ENCODE measurements around the gene ASIP.
"Not testable (repeated sequence)": the region's sequence is repeated elsewhere in the genome, so short reads cannot be mapped to it uniquely, and the experiment has no call there.

ASIP gene

GRCh38 chr20:34243377-34243776 is 2.2 kb downstream of the ASIP start:
- DNase-seq: no peak

DNA sequence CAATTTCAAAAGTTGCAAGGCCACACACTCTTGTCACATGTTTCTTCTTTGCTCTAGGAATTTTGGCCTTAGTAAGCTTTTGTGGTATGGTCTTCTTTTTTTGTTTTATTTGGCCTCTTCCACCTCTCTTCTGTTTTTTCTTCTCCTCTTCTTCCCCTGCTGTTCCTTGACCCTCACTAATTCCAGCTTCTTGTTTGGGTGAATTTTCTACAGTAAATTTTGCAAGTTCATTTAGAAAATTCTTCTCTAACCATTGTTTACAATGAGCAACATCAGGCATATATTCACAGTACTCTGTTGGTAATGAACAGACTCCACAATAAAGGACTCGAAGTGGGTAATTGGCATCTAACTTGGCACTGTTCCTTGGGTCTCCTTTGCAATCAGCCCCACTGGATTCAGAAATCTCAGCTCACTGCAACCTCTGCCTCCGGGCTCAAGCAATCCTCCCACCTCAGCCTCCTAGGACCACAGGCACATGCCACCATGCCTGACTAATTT is 5.0 kb downstream of the ASIP start:
- DNase-seq: no peak

DNA sequence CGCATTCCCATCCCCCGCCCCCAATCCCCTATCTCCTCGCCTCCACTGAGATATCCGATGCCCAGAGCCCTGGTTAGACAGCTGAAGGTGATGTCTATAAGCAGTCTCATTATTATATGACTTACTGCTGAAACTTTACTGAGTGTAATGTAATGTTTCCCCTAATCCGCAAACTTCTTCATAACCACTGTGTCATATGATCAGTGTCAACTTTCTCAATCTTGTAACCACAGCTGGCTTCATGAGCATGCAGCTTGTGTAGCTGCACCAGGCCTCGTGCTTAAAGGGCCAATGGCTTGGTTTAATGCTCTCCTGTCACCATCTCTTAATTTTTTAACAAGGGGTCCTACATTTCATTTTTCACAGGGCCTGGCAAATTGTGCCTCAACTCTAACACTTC is 8.1 kb downstream of the ASIP start:
- peak; percentile 90 for DNase-seq

DNA sequence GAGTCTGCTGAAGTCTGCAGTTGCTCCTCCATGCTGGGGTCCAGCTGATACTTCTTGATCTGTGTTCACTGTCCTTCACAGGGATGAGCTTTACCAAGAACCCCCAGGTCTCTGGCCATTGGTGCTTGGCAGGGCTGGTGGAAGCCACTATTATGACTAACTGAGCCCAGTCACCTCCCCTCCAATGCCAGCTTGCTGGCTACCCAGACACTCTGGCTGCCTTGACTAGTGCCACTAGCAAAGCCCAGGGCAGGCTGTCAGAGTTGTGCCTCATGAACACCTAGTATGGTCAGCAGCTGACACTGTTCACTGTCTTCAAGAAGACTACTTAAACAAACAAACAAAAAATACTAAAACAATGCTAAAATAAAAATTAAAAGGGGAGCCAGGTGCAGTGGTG is 8.8 kb downstream of the ASIP start:
- DNase-seq: no peak

DNA sequence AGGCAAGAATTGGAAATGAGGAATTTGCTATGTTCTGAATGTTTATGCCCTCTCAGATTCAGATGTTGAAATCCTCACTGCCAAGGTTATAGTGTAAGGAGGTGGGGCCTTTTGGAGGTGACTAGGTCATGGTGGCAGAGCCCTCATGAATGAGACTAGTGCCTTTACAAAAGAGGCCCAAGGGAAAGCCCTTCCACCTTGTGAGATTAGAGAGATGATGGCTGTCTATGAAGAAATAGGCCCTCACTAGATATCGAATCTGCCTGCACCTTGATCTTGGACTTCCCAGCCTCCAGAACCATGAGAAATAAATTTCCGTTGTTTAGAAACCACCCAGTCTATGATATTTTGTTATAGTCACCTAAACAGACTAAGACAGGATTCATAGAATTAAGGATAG is 10.4 kb downstream of the ASIP start:
- DNase-seq: no peak

DNA sequence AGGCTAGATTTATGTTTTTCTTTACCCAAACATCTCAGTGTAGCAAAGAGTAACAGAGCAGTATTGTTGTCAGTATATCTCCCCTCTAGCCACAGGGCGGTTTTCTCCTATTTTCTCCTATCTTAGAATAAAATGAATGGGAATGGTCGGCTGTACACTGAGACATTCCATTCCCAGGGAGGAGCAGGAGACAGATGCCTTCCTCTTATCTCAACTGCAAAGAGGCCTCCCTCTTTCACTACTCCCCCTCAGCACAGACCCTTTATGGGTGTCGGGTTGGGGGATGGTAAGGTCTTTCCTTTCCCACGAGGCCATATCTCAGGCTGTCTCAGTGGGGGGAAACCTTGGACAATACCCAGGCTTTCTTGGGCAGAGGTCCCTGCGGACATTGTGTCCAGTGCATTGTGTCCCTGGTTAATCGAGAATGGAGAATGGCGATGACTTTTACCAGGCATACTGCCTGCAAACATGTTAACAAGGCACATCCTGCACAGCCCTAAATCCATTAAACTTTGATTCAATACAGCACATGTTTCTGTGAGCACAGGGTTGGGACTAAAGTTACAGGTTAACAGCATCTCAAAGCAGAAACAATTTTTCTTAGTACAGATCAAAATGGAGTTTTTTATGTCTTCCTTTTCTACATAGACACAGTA is 11.3 kb downstream of the ASIP start:
- not testable (repeated sequence) for DNase-seq

GRCh38 chr20:34254979-34255378 is 13.8 kb downstream of the ASIP start:
- DNase-seq: no peak

DNA sequence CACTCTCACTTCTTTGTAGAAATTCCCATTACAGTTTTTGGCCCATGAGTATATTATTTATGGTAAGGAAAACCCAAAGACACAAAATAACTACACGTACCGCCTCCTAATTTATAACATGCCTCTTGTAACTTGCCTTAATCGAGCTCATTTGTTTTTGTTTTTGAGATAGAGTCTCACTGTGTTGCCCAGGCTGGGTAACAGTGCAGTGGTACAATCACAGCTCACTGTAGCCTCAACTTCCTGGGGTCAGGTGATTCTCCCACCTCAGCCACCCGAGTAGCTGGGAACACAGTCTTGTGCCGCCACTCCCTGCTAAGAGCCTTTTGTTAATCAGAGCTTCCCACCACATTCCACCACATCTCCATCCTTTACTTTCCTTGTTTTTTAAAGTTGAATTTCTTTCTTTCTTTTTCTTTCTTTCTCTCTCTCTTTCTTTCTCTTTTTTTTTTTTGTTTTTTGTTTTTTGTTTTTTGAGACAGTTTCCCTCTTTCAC is 15.5 kb downstream of the ASIP start:
- DNase-seq: no peak

GRCh38 chr20:34260208-34260942 is 19.2 kb downstream of the ASIP start:
- DNase-seq: no peak

- DNase-seq: peak; percentile 28
Measured at GRCh38 chr20:34262488-34263288, 21.5 kb downstream of the ASIP start.

- DNase-seq: not testable (repeated sequence)
Measured at GRCh38 chr20:34263468-34263867, 22.2 kb downstream of the ASIP start.

- no peak for DNase-seq
Measured at GRCh38 chr20:34264141-34264540, 22.9 kb downstream of the ASIP start.

- DNase-seq: no peak
Measured at GRCh38 chr20:34268145-34268544, 26.9 kb downstream of the ASIP start.

DNA sequence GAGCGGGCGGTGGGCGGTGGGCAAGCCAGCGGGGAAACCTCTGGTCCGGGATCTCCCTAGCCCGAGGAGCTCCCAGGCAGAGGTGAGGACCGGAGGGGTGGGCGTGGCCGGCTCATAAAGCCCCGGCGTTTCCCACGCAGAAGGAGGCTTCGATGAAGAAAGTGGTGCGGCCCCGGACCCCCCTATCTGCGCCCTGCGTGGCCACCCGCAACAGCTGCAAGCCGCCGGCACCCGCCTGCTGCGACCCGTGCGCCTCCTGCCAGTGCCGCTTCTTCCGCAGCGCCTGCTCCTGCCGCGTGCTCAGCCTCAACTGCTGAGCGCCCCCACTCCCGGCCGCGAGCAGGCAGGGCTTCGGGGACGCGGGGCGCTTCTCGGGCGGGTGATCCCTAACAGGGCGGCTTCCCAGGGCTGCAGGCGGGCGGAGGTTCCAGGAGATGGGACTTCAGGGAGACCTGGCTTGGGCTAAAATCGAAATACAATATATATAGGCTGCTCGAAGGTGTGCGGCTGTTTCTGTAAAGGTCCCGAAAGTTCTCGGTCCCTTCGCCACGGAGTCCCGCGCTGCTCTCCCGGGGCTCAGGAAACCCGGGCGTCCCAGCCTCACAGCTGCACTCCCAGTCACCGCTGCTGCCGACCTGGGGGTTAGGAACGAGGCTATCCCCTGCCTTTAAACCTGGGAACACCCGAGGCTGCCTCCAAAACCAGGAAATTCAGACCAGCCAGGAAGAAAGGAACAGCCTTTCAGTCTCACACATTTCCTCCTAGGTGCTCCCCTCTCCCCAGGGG is 27.8 kb downstream of the ASIP start:
- DNase-seq: peak; percentile 62

- no peak for DNase-seq
Measured at GRCh38 chr20:34269996-34270627, 28.9 kb downstream of the ASIP start.

DNA sequence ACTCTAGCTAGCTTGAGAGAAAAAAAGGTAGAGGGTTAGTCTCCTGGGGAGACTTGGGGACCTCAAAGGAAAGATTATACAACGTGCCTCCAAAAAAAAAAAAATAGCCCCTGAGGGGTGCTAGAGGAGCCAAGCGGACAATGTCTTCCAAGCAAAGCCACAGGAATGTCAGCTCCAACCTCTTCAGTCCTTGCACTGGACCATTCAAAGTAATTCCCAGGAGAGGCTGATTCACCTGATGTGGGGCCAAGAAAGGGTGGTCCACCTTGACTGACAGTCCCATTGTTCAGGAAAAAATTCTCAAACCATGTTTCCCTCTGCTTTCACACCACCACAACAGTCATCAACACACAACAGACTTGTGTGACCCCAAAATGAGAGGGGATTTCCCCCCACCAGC is 30.7 kb downstream of the ASIP start:
- DNase-seq: no peak

DNA sequence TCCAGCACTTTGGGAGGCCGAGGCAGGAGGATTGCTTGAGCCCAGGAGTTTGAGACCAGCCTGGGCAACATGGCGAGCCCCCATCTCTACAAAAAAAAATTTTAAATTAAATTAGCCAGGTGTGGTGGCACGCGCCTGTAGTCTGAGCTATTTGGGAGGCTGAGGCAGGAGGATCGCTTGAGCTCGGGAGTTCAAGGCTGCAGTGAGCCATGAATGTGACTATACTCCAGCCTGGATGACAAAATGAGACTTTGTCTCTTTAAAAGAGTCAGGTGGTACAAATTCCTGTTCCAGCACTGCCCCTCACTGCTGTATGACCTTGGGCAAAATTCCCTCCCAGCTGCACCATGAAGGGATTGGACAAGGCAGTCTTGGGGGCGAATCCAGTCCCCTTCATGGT is 33.5 kb downstream of the ASIP start:
- no peak for DNase-seq

- no peak for DNase-seq
Measured at GRCh38 chr20:34281177-34281576, 40.0 kb downstream of the ASIP start.

DNA sequence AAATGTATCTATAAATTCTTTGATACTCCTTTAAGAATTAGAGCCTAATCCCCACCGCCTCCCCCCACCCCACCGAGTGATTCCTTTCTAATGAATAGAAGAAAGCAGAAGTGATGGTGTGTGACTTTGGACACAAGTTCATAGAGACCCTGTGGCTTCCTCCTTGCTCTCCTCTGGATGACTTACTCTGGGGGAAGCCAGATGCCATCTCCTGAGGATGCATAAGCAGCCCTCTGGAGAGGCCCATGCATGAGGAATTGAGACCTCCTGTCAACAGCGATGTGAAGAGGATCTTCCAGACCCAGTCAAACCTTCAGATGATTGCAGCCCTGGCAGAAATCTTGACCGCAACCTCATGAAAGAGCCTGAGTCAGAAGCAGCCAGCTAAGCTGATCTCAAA is 40.8 kb downstream of the ASIP start:
- peak; percentile 40 for DNase-seq

GRCh38 chr20:34283844-34284243 is 42.6 kb downstream of the ASIP start:
- no peak for DNase-seq

DNA sequence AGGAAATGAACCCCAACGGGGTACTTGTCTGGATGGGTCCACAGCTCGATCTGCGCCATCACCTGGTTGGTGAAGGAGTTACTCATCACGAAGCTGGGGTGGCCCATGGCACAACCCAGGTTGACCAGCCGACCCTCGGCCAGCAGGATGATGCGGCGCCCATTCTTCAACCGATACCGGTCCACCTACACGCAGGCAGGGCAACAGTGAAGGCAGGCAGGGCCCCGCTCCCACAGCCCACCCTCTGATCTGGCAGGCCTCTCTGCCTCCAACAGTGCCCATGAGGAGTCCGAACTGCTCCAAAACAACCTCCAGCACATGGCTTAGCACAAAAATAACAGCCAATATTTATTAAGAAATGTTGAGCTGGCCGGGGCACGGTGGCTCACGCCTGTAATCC is 44.2 kb downstream of the ASIP start:
- DNase-seq: no peak

GRCh38 chr20:34287500-34287899 is 46.3 kb downstream of the ASIP start:
- not testable (repeated sequence) for DNase-seq
